Activated CD8-positive, alpha-beta T cell treated with anti-CD3 and anti-CD28 coated beads for 36 hours (primary cell): ENCODE results near the gene NPC1. TPM values are rescaled to one million over a fixed set of nuclear protein-coding genes. Genes with fewer than 3 reads are reported as not detected.

Experiments used
- ATAC-seq: fragments of 200-7000 bp; cut with Tn5 transposase; one replicate; pipeline ENCODE4 v1.10.0; 2021; ENCODE audit warnings: mild to moderate bottlenecking, moderate library complexity
- CTCF ChIA-PET: fragments of 350-600 bp; sonication (Branson Sonifier 250); formaldehyde crosslinking; loops from one replicate; lab custom pipeline; 2021; ENCODE audit warnings: antibody characterized with exemption; lab: Charles Lee
- POLR2A ChIA-PET: fragments of 350-600 bp; sonication (Branson Sonifier 250); formaldehyde crosslinking; loops from one replicate; lab custom pipeline; 2021; ENCODE audit warnings: antibody characterized with exemption; lab: Charles Lee
- DNase-seq: peaks from one replicate; pipeline ENCODE4 v3.0.0-alpha.2; 2020
- H3K27ac Mint-ChIP-seq: one replicate; pipeline ENCODE4 v1.8.0; 2021; ENCODE audit warnings: mild to moderate bottlenecking, mixed read lengths
- H3K27me3 Mint-ChIP-seq: one replicate; pipeline ENCODE4 v1.8.0; 2021; ENCODE audit warnings: mixed read lengths
- H3K36me3 Mint-ChIP-seq: one replicate; pipeline ENCODE4 v1.8.0; 2021; ENCODE audit warnings: low read depth, mixed read lengths
- H3K4me1 Mint-ChIP-seq: one replicate; pipeline ENCODE4 v1.8.0; 2021; ENCODE audit warnings: low read depth, mixed read lengths
- H3K4me3 Mint-ChIP-seq: one replicate; pipeline ENCODE4 v1.8.0; 2021; ENCODE audit warnings: mild to moderate bottlenecking, moderate library complexity, mixed read lengths
- H3K9me3 Mint-ChIP-seq: one replicate; pipeline ENCODE4 v1.8.0; 2021; ENCODE audit warnings: mixed read lengths
- CTCF ChIP-seq: fragments of 200-600 bp; IDR thresholded peaks from one replicate; pipeline ENCODE4 v1.8.0; 2022; ENCODE audit warnings: antibody characterized with exemption, mild to moderate bottlenecking
- intact Hi-C: fragments of 100-400 bp; cut with micrococcal nuclease; formaldehyde crosslinking; loops from one replicate; pipeline ENCODE4 v1.10.0; 2022
- total RNA-seq, 2 experiments: library from RNA; stranded (reverse); gene quantifications; one replicate each; pipeline ENCODE4 v1.2.3, GENCODE V29; 2021

NPC1 gene
- total RNA-seq, 2 experiments from 2014 or later: 21.5 to 22.9 TPM

- Mint-ChIP-seq H3K36me3 (peaks cover 35% of the 10 kb centered on the region), H3K27ac (no peak overlapping the region), H3K4me3 (no peak overlapping the region), H3K9me3 (no peaks in the 10 kb centered on the region), H3K27me3 (no peaks in the 10 kb centered on the region), H3K4me1 (peaks cover 4% of the 10 kb centered on the region)
- intact Hi-C loops: no loop called here
- ChIA-PET CTCF (no interaction called here), POLR2A (interaction anchor here (1.2 kb wide), 1 partner anchor 26 kb away, joined by 3 read pairs; no protein-coding TSS in a partner anchor)
- no peak for TF ChIP-seq CTCF
- ATAC-seq: no peak
- DNase-seq: no peak
Measured at GRCh38 chr18:23548275-23548674, 38.0 kb downstream of the NPC1 start.

GRCh38 chr18:23547846-23548245 is 38.5 kb downstream of the NPC1 start:
- H3K4me3 Mint-ChIP-seq: no peak overlapping the region
- ChIA-PET CTCF (no interaction called here), POLR2A (interaction anchor here (1.2 kb wide), 1 partner anchor 26 kb away, joined by 3 read pairs; no protein-coding TSS in a partner anchor)
- no peaks in the 10 kb centered on the region for H3K9me3 Mint-ChIP-seq
- no peaks in the 10 kb centered on the region for H3K27me3 Mint-ChIP-seq
- H3K4me1 Mint-ChIP-seq: peaks cover 4% of the 10 kb centered on the region
- peaks cover 35% of the 10 kb centered on the region for H3K36me3 Mint-ChIP-seq
- intact Hi-C loops: no loop called here
- TF ChIP-seq CTCF: no peak
- DNase-seq (no peak), ATAC-seq (no peak)
- no peak overlapping the region for H3K27ac Mint-ChIP-seq

GRCh38 chr18:23547306-23547705 is 39.0 kb downstream of the NPC1 start:
- no peaks in the 10 kb centered on the region for H3K9me3 Mint-ChIP-seq
- peaks cover 37% of the 10 kb centered on the region for H3K36me3 Mint-ChIP-seq
- TF ChIP-seq CTCF: no peak
- peaks cover 8% of the 10 kb centered on the region for H3K4me1 Mint-ChIP-seq
- ATAC-seq: no peak
- no peak overlapping the region for H3K27ac Mint-ChIP-seq
- intact Hi-C loops: no loop called here
- ChIA-PET CTCF (no interaction called here), POLR2A (interaction anchor here (1.2 kb wide), 1 partner anchor 25 kb away, joined by 3 read pairs; no protein-coding TSS in a partner anchor)
- no peak overlapping the region for H3K4me3 Mint-ChIP-seq
- no peaks in the 10 kb centered on the region for H3K27me3 Mint-ChIP-seq
- DNase-seq: no peak

GRCh38 chr18:23545247-23545789 is 41.0 kb downstream of the NPC1 start:
- no peaks in the 10 kb centered on the region for H3K27me3 Mint-ChIP-seq
- peaks cover 36% of the 10 kb centered on the region for H3K36me3 Mint-ChIP-seq
- no peak for TF ChIP-seq CTCF
- CTCF ChIA-PET: interaction anchor here (1.0 to 1.8 kb wide), 3 partner anchors 10 to 29 kb away, joined by 3 to 6 read pairs (median 3); no protein-coding TSS in a partner anchor
- no peaks in the 10 kb centered on the region for H3K9me3 Mint-ChIP-seq
- intact Hi-C loops: no loop called here
- peaks cover 25% of the 10 kb centered on the region for H3K4me1 Mint-ChIP-seq
- DNase-seq: no peak
- H3K4me3 Mint-ChIP-seq: no peak overlapping the region
- no peak overlapping the region for H3K27ac Mint-ChIP-seq
- ATAC-seq: no peak
- POLR2A ChIA-PET: no interaction called here

GRCh38 chr18:23542461-23542860 is 43.8 kb downstream of the NPC1 start:
- DNase-seq (no peak), ATAC-seq (no peak)
- ChIA-PET POLR2A (no interaction called here), CTCF (interaction anchor here (2.4 kb wide), 1 partner anchor 161 kb away, joined by 7 read pairs; no protein-coding TSS in a partner anchor)
- no peak overlapping the region for H3K27ac Mint-ChIP-seq
- no peaks in the 10 kb centered on the region for H3K27me3 Mint-ChIP-seq
- peaks cover 32% of the 10 kb centered on the region for H3K4me1 Mint-ChIP-seq
- H3K9me3 Mint-ChIP-seq: no peaks in the 10 kb centered on the region
- intact Hi-C loops: no loop called here
- H3K4me3 Mint-ChIP-seq: no peak overlapping the region
- peaks cover 45% of the 10 kb centered on the region for H3K36me3 Mint-ChIP-seq
- TF ChIP-seq CTCF: no peak
